GM18861 (cell line): ENCODE results near the gene ZNF486.
A peak's percentile ranks its signal among the peaks of the same experiment; 100 is the strongest.
"Not testable (repeated sequence)": the region's sequence is repeated elsewhere in the genome, so short reads cannot be mapped to it uniquely, and the experiment has no call there.

Experiments used
- ATAC-seq: cut with Tn5 transposase; IDR thresholded peaks from one replicate; pipeline ENCODE4 v1.9.1; 2021; ENCODE audit not compliant: unreplicated experiment

ZNF486 gene

DNA sequence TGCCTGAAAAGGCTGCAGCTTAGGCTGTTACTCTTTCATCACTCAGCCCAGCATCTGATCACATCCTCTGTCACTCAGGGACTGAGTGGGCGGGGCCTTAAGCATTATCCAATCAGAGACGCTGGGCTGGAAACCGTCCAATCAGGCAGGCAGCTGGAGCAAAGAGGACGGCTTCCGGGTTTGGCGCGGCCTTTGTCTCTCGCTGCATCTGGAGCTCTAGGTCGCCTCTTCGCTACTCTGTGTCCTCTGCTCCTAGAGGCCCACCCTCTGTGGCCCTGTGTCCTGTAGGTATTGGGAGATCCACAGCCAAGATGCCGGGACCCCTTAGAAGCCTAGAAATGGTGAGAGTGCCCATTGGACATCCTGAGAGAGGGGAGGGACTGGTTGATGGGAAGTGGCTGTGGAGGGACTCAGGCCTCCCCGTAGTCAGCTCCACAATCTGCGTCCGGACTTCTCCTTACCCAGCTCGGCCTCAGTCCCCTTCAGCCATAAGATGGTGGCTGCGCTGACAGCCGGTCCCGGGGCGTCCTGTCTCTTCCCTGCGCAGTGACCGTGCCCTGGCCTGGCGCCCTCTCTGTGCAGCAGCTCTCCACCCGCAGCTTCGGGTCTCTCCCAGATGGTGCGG, at the start of gene ZNF486:
TSS of gene ZNF486 (plus strand) at position 195 of the 625 bp plus-strand sequence. CDS start at position 312, 117 bp downstream.
- peak; percentile 84 for ATAC-seq

DNA sequence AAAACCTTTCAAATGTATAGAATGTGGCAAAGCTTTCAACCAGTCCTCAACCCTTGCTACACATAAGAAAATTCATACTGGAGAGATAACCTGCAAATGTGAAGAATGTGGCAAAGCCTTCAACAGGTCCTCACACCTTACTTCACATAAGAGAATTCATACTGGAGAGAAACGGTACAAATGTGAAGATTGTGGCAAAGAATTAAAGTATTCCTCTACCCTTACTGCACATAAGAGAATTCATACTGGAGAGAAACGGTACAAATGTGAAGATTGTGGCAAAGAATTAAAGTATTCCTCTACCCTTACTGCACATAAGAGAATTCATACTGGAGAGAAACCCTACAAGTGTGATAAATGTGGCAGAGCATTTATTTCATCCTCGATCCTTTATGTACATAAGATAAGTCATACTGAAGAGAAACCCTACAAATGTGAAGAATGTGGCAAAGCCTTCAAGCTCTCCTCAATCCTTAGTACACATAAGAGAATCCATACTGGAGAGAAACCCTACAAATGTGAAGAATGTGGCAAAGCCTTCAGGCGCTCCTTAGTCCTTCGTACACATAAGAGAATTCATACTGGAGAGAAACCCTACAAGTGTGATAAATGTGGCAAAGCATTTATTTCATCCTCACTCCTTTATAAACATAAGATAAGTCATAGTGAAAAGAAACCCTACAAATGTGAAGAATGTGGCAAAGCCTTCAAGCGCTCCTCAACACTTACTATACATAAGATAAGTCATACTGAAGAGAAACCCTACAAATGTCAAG, 48.8 kb upstream of the ZNF486 start:
- ATAC-seq = not testable (repeated sequence)

DNA sequence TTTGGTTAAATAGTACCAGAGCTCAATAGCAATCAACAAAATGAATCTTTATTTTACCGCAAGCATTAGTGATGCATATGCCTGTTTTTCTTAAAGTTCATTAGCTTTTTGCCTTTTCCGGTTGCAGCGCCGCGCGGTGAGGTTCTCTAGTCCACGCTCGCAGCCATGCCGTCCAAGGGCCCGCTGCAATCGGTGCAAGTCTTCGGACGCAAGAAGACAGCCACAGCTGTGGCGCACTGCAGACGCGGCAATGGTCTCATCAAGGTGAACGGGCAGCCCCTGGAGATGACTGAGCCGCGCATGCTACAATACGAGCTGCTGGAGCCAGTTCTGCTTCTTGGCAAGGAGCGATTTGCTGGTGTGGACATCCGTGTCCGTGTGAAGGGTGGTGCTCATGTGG, 42.1 kb upstream of the ZNF486 start:
- ATAC-seq = no peak

GRCh38 chr19:20132933-20133332, 34.1 kb upstream of the ZNF486 start:
- not testable (repeated sequence) for ATAC-seq

DNA sequence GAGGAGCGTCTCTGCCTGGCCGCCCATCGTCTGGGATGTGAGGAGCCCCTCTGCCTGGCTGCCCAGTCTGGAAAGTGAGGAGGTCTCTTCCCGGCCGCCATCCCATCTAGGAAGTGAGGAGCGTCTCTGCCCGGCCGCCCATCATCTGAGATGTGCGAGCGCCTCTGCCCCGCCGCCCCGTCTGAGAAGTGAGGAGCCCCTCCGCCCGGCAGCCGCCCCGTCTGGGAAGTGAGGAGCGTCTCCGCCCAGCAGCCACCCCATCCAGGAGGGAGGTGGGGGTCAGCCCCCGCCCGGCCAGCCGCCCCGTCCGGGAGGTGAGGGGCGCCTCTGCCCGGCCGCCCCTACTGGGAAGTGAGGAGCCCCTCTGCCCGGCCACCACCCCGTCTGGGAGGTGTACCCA, 29.3 kb upstream of the ZNF486 start:
- not testable (repeated sequence) for ATAC-seq

- no peak for ATAC-seq
Measured at GRCh38 chr19:20151617-20152145, 15.3 kb upstream of the ZNF486 start.

- not testable (repeated sequence) for ATAC-seq
Measured at GRCh38 chr19:20152506-20152905, 14.5 kb upstream of the ZNF486 start.

DNA sequence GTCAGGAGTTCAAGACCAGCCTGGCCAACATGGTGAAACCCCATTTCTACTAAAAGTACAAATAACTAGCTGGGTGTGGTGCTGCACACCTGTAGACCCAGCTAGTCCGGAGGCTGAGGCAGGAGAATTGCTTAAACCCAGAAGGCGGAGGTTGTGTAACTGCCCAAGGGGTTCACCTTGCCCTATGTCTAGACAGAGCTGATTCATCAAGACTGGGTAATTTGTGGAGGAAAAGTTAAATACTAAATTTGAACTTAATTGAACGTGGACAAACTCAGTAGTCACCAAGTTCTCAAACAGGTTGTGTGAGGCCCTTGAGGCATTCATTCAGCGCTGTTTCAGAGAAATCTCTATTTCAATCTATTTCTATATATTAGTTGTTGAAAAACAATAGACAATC, 13.7 kb upstream of the ZNF486 start:
- no peak for ATAC-seq

- no peak for ATAC-seq
Measured at GRCh38 chr19:20154636-20155035, 12.4 kb upstream of the ZNF486 start.

GRCh38 chr19:20162821-20163220, 4.2 kb upstream of the ZNF486 start:
- ATAC-seq = no peak

DNA sequence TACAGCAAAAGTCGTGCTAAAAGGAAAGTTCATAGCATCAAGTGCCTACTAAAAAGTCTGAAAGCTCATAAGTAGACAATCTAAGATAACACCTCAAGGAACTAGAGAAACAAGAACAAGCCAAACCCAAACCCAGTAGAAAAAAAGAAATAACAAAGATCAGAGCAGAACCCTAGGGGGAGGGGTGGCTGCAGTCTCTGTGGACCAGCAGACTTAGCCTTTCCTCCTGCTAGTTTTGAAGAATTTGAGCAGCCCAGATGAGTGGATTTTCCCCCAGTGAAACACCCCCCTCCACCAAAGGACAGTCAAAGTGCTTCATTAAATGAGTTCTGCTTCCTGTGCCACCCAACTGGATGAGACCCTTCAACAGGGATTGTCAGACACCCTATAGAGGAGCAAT, 2.6 kb upstream of the ZNF486 start:
- ATAC-seq = no peak

DNA sequence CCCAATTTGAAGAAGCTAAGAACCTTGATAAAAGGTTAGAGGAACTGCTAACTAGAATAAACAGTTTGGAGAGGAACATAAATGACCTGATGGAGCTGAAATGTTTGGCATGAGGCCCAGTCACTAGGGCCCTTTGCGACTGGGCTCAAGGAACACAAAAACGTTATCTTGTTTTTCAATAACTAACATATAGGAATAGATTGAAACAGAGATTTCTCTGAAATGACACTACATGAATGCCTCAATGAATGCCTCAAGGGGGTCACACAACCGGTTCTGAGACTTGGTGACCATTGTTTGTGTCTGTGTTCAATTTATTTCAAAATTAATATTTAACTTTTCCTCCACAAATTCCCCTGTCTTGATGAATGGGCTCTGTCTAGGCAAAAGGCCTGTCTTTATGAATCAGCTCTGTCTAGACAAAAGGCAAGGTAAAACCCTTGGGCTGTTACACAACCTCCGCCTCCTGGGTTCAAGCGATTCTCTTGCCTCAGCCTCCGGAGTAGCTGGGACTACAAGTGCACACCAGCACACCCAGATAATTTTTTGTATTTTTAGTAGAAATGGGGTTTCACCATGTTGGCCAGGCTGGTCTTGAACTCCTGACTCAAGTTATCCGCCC, 932 bp upstream of the ZNF486 start:
- ATAC-seq = no peak

- ATAC-seq = no peak
Measured at GRCh38 chr19:20167651-20168122, 673 bp downstream of the ZNF486 start.

- ATAC-seq = no peak
Measured at GRCh38 chr19:20171285-20171684, 4.3 kb downstream of the ZNF486 start.

DNA sequence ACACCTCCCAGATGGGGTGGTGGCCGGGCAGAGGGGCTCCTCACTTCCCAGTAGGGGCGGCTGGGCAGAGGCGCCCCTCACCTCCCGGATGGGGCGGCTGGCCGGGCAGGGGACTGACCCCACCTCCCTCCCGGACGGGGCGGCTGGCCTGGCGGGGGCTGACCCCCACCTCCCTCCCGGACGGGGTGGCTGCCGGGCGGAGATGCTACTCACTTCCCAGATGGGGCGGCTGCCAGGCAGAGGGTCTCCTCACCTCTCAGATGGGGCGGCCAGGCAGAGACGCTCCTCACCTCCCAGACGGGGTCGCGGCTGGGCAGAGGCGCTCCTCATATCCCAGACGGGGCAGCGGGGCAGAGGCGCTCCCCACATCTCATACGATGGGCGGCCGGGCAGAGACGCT, 8.8 kb downstream of the ZNF486 start:
- ATAC-seq = not testable (repeated sequence)

DNA sequence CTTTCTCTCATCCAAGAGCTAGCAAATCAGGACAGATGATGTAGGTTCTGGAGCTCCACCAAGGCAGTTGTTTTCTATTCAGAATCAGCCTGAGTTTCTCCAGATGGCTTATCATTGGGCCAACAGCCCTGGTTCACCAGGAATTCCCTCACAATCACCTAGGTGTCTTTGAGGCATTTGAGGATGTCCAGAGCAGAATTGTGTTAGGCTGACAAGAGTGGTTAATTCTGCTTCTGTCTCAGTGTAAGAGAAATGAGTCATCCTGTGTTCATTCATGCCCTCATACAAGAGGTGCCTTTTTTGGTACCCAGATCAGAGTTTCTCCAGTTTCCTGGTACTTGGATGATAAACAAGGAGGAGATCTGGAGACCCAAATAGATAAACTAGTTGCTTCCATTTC, 12.9 kb downstream of the ZNF486 start:
- not testable (repeated sequence) for ATAC-seq

GRCh38 chr19:20182222-20182785, 15.3 kb downstream of the ZNF486 start:
- ATAC-seq = no peak

DNA sequence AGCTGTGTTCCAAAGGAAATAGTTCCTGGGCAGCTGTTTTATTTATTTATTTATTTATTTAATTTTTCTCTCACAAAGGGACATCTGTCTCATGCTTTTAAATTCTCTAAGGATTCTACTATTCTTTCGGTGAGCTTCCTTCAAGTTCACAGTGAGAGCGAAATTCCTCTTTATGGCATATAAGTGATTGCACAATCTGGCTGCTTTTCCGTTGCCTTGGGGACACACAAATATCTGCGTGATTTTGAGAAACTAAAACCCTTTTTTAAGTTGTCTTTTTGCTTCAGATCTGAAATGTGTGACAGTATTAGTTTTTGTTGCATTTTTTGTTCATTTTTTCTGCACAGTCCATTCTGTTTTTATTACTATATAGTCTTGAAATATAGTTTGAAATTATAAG, 19.2 kb downstream of the ZNF486 start:
- no peak for ATAC-seq

GRCh38 chr19:20197747-20198146, 30.7 kb downstream of the ZNF486 start:
- ATAC-seq = no peak

GRCh38 chr19:20209051-20209450, 42.0 kb downstream of the ZNF486 start:
- no peak for ATAC-seq

DNA sequence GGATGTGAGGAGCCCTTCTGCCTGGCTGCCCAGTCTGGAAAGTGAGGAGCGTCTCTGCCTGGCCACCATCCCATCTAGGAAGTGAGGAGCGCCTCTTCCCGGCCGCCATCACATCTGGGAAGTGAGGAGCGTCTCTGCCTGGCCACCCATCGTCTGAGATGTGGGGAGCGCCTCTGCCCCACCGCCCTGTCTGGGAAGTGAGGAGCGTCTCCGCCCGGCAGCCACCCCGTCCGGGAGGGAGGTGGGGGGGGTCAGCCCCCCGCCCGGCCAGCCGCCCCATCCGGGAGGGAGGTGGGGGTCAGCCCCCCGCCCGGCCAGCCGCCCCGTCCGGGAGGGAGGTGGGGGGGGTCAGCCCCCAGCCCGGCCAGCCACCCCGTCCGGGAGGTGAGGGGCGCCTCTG, 47.4 kb downstream of the ZNF486 start:
- not testable (repeated sequence) for ATAC-seq
